ENCODE results near the gene ABCE1.

DNA sequence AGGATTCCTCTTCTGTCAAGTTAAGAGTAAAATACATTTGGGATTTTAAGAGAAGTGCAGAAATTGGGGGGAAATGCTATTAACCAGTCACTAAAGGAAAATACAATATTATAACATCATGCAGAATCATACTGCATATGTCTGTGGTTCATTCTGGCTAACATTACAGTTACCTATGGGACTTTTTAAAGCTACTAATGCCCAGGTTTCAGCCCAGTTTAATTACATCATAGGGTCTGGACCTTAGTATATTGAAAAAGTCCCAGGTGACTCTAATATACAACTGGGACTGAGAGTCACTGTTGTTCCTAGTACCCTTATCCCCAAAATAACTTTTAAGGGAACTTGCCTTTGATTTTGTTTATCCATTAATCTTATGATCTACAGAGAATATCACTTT, 10.0 kb downstream of the ABCE1 start:
- TF ChIP-seq, protein P1, sequence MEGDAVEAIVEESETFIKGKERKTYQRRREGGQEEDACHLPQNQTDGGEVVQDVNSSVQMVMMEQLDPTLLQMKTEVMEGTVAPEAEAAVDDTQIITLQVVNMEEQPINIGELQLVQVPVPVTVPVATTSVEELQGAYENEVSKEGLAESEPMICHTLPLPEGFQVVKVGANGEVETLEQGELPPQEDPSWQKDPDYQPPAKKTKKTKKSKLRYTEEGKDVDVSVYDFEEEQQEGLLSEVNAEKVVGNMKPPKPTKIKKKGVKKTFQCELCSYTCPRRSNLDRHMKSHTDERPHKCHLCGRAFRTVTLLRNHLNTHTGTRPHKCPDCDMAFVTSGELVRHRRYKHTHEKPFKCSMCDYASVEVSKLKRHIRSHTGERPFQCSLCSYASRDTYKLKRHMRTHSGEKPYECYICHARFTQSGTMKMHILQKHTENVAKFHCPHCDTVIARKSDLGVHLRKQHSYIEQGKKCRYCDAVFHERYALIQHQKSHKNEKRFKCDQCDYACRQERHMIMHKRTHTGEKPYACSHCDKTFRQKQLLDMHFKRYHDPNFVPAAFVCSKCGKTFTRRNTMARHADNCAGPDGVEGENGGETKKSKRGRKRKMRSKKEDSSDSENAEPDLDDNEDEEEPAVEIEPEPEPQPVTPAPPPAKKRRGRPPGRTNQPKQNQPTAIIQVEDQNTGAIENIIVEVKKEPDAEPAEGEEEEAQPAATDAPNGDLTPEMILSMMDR (conservative IDR thresholded peaks at IDR 0.05; ENCODE audit: low read length): no peak
- no peak for TF ChIP-seq EZH2phosphoT487 (IDR thresholded peaks at IDR 0.05; ENCODE audit: borderline replicate concordance, low read depth, low read length)

All from OCI-LY7 (cell line).